ENCODE measurements around the gene POU6F1.

DNA sequence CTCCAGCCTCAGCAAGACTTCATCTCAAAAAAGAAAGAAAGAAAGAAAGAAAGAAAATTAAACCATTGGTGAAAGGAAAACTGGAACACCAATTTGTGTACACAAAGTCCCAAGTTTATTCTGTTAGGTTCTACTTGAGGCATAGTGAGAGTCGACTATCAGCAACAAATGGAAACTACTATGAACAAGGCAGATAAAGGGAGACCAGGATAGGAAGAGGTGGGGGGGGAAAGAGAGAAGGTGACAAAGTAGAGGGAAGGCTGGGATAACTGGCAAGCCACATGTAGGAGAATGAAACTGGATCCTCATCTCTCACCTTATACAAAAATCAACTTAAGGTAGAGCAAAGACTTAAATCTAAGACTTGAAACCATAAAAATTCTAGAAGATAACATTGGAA, 70.6 kb downstream of the POU6F1 start:
- TF ChIP-seq, protein P1, sequence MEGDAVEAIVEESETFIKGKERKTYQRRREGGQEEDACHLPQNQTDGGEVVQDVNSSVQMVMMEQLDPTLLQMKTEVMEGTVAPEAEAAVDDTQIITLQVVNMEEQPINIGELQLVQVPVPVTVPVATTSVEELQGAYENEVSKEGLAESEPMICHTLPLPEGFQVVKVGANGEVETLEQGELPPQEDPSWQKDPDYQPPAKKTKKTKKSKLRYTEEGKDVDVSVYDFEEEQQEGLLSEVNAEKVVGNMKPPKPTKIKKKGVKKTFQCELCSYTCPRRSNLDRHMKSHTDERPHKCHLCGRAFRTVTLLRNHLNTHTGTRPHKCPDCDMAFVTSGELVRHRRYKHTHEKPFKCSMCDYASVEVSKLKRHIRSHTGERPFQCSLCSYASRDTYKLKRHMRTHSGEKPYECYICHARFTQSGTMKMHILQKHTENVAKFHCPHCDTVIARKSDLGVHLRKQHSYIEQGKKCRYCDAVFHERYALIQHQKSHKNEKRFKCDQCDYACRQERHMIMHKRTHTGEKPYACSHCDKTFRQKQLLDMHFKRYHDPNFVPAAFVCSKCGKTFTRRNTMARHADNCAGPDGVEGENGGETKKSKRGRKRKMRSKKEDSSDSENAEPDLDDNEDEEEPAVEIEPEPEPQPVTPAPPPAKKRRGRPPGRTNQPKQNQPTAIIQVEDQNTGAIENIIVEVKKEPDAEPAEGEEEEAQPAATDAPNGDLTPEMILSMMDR (IDR thresholded peaks at IDR 0.05): no peak
- TF ChIP-seq POLR2A (IDR thresholded peaks at IDR 0.05): no peak
